ENCODE data around the gene NKX2-2. TPM values are rescaled to one million over a fixed set of nuclear protein-coding genes. Genes with fewer than 3 reads are reported as not detected.
A peak's percentile ranks its signal among the peaks of the same experiment; 100 is the strongest.

NKX2-2 gene
- polyA plus RNA-seq, 1 donor from 2014 or later: not detected

DNA sequence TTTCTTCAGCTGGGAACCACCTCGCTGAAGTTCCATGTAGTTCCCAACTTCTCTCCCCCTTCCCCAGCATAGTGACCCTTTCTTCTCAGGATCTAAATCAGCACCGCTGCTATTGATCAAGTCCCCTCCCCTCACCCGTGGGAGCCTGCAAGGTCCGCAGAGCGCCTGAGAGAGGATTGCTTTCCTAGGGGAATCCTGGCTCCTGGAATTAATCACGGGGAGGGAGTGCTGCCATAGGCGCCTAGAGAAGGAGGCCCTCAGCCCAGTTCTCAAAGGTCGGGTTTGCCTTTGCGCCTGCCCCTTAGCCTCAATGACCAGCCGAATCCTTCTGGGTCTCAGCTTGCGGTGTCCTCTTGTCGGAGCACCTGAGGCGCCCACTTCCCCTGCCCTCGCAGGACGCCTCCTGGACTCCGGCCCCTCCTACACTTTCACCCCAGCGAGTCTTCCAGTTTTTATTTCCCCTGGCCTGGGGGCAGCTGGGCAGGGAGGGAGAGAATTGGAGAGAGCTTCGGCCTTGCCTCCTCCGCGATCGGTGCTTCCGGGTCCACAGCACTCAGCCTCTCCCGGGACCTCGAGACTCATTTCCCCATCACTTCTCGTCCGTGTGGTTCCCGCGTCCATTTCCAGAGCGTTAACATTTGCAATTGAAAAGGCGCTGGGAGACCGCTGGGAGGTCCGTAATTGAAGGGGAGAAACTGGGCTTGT, 3.1 kb upstream of the NKX2-2 start:
- Mint-ChIP-seq H3K4me1 (peaks cover 0 to 5% (median 2%) of the 10 kb centered on the region in 3 donors), H3K36me3 (no peaks in the 10 kb centered on the region), H3K27ac (peak overlapping the region in 2 of 3 donors; percentile 31 to 32), H3K27me3 (peaks cover 69% of the 10 kb centered on the region), H3K9me3 (no peaks in the 10 kb centered on the region), H3K4me3 (no peak overlapping the region)

GRCh38 chr20:21516180-21516567, 2.3 kb upstream of the NKX2-2 start:
- H3K27me3 Mint-ChIP-seq: peaks cover 72% of the 10 kb centered on the region
- no peaks in the 10 kb centered on the region for H3K9me3 Mint-ChIP-seq
- no peak overlapping the region for H3K4me3 Mint-ChIP-seq
- peaks cover 4 to 7% (median 6%) of the 10 kb centered on the region in 3 donors for H3K4me1 Mint-ChIP-seq
- no peaks in the 10 kb centered on the region for H3K36me3 Mint-ChIP-seq
- H3K27ac Mint-ChIP-seq: peak overlapping the region in 2 of 3 donors; percentile 16 to 64

DNA sequence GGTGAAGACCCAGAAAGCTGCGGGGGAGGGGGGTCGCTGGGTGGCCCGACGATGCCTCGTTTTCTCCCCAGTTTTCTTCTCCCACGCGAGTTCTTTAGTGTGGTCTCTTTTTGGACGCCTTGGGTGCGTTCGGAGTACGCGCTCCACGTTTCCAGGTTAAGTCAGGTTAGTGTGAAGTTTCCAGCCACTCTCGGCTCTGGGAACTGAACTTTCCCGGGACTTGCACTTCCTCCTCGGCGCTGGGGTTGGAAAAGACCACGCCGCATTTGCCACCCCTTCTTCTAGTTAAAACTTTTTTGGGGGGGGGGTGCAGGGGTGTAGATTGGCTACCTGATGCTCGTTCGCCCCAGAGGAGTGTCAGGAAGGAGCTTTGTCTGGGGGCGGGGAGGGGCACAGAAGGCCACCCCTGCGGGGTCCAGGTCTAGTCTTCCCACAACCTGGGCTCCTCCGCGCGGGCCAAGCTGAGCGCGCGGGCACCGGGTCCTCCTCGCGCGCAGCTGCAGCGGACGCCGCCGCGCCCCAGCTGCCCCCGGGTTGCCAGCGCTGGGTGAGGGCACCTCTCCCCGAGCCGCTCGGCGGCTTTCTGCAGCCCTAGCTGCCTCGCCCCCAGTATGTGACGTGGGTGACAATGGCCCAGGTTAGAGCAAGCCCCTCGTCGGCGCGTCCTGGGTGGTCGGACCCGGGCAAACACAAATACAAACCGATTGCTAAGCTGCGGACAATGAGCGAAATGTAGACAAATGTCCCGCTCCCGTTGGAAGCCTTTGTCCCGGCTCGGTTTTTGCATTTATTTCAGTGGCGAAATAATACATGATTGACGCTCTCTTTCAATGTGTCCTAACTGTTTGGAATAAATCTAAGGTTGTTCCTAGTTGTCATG, 1.7 kb upstream of the NKX2-2 start:
- peaks cover 68% of the 10 kb centered on the region for H3K27me3 Mint-ChIP-seq
- peaks cover 5 to 9% (median 7%) of the 10 kb centered on the region in 3 donors for H3K4me1 Mint-ChIP-seq
- H3K4me3 Mint-ChIP-seq: no peak overlapping the region
- peak overlapping the region in 2 of 3 donors; percentile 16 to 64 for H3K27ac Mint-ChIP-seq
- no peaks in the 10 kb centered on the region for H3K9me3 Mint-ChIP-seq
- no peaks in the 10 kb centered on the region for H3K36me3 Mint-ChIP-seq

DNA sequence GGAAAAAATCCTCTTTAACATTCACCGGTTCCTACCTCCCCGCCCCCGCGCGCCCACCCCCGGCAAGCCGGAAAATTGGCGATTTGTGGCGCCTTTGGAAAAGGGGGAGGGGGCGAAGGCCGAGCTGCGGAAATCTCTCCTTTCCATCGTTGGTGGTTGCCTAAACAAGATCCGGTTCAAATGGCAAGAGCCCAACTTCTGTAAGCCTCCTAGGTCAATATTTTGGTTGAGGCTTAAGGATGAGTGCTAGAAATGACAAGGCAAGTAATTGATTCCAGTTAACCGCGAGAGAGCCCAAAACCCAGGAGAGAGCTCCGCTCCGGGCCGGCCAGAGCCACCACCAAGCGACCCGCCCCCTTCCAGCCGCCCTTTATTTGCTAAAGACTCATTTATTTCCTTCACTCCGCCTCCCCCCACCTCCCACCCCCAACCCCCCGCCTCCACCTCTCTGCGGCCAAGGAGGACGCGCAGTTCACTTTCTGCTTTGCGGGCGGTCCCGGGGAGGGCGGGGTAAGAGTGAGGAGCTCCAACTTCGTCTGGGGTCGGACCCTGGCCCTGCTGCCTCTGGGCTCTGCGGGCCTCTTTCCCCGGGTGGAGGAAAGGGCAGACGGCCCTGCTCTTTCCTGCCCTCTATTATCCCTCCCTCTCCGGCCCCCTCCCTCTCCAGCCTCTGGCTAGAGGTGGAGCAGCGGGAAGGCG, 838 bp upstream of the NKX2-2 start:
- H3K27ac Mint-ChIP-seq: peak overlapping the region in 1 of 3 donors; percentile 28
- H3K4me1 Mint-ChIP-seq: peaks cover 5 to 13% (median 8%) of the 10 kb centered on the region in 3 donors
- no peaks in the 10 kb centered on the region for H3K9me3 Mint-ChIP-seq
- H3K27me3 Mint-ChIP-seq: peaks cover 64% of the 10 kb centered on the region
- no peaks in the 10 kb centered on the region for H3K36me3 Mint-ChIP-seq
- H3K4me3 Mint-ChIP-seq: no peak overlapping the region

DNA sequence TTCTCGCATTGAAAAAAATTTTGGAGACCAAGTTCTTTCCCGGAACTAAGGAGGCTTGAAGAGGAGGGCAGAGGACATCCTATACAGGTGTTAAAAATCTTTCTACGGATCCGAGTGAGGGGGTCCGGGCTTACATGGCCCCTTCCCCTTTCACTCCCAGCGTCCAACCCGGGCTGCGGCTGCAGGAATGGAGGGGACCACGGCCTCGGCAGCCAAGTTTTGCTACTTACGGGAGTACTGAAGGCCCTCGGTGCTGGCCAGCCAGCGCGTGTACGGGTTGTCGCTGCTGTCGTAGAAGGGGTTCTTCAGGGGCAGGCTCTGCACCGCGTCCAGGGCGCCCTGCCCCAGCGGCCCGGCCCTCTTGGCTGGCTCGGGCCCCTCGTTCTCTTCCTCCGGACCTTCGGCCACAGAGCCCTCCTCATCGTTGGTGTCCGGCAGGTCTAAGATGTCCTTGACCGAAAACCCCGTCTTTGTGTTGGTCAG, 642 bp downstream of the NKX2-2 start:
- no peaks in the 10 kb centered on the region for H3K36me3 Mint-ChIP-seq
- H3K27ac Mint-ChIP-seq: peak overlapping the region in 1 of 3 donors; percentile 53

GRCh38 chr20:21512634-21513180, 1.2 kb downstream of the NKX2-2 start:
- H3K4me3 Mint-ChIP-seq: peak overlapping the region in 2 of 4 donors; percentile 24 to 27
- H3K27me3 Mint-ChIP-seq: peaks cover 61% of the 10 kb centered on the region
- H3K4me1 Mint-ChIP-seq: peaks cover 8 to 20% (median 9%) of the 10 kb centered on the region in 3 donors

More for the DNA sequence above, 642 bp downstream of the NKX2-2 start:
- Mint-ChIP-seq H3K9me3 (no peaks in the 10 kb centered on the region), H3K4me1 (peaks cover 9 to 20% (median 11%) of the 10 kb centered on the region in 3 donors), H3K27me3 (peaks cover 61% of the 10 kb centered on the region), H3K4me3 (peak overlapping the region; percentile 24 to 68 (median 50))

GRCh38 chr20:21511850-21512633, 1.8 kb downstream of the NKX2-2 start:
- peaks cover 60% of the 10 kb centered on the region for H3K27me3 Mint-ChIP-seq
- peak overlapping the region in 1 of 3 donors; percentile 60 for H3K27ac Mint-ChIP-seq
- H3K36me3 Mint-ChIP-seq: no peaks in the 10 kb centered on the region
- H3K4me3 Mint-ChIP-seq: peak overlapping the region in 2 of 4 donors; percentile 27 to 67
- H3K9me3 Mint-ChIP-seq: no peaks in the 10 kb centered on the region
- H3K4me1 Mint-ChIP-seq: peaks cover 8 to 20% (median 14%) of the 10 kb centered on the region in 3 donors

More at GRCh38 chr20:21512634-21513180, 1.2 kb downstream of the NKX2-2 start:
- H3K36me3 Mint-ChIP-seq: no peaks in the 10 kb centered on the region
- H3K9me3 Mint-ChIP-seq: no peaks in the 10 kb centered on the region
- H3K27ac Mint-ChIP-seq: peak overlapping the region in 1 of 3 donors; percentile 53

- H3K36me3 Mint-ChIP-seq: no peaks in the 10 kb centered on the region
- H3K4me3 Mint-ChIP-seq: peak overlapping the region in 3 of 4 donors; percentile 51 to 77 (median 63)
- no peaks in the 10 kb centered on the region for H3K9me3 Mint-ChIP-seq
- peak overlapping the region in 2 of 3 donors; percentile 60 to 80 for H3K27ac Mint-ChIP-seq
- peaks cover 8 to 20% (median 20%) of the 10 kb centered on the region in 3 donors for H3K4me1 Mint-ChIP-seq
- H3K27me3 Mint-ChIP-seq: peaks cover 61% of the 10 kb centered on the region
Observed at GRCh38 chr20:21511485-21511849, 2.4 kb downstream of the NKX2-2 start.

- H3K9me3 Mint-ChIP-seq: no peaks in the 10 kb centered on the region
- peak overlapping the region; percentile 73 to 91 (median 78) for H3K4me3 Mint-ChIP-seq
- H3K4me1 Mint-ChIP-seq: peaks cover 8 to 20% (median 20%) of the 10 kb centered on the region in 3 donors
- no peaks in the 10 kb centered on the region for H3K36me3 Mint-ChIP-seq
- H3K27ac Mint-ChIP-seq: peak overlapping the region in 1 of 3 donors; percentile 87
- peaks cover 54% of the 10 kb centered on the region for H3K27me3 Mint-ChIP-seq
Observed at GRCh38 chr20:21510414-21511384, 3.2 kb downstream of the NKX2-2 start.

DNA sequence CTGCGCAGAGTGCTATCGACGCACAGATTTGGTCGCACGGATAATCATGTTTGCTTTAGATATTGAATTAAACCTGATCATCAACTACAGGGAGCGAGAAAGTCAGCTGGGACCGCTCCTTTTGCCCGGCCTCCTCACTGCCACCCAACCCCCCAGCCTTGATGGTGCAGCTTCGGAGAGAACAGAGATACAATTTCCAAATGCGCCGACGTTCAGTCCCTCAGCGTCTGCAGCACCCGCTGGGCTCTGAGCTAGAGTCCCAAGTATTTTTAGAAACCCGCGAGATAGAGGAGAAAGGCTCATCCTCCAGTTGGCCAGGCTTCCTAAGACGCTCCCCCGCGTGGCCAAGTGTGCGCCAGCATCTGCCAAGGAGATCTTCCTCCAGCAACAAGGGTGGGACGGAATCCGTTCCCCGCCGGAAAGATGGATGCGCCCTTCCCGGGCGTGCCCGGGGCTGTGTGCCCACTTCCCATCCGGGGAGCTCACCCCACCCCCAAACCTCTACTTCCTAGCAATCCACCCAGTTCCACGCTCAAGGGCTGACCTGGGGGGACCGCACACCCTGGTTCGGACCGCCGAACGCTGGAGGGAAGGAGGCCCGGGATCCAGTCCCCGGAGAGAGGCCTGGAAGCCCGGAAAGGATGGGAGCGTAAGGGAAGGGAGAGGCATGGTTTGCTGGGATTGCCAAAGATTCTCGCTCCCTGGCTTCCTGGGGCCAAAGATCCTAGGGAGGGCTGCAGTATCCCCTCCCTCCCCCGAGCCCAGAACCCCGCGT, 4.1 kb downstream of the NKX2-2 start:
- Mint-ChIP-seq H3K27me3 (peaks cover 60% of the 10 kb centered on the region), H3K9me3 (no peaks in the 10 kb centered on the region), H3K27ac (peak overlapping the region; percentile 10 to 87 (median 87)), H3K36me3 (no peaks in the 10 kb centered on the region), H3K4me1 (peaks cover 8 to 25% (median 23%) of the 10 kb centered on the region in 3 donors), H3K4me3 (peak overlapping the region; percentile 67 to 91 (median 76))

DNA sequence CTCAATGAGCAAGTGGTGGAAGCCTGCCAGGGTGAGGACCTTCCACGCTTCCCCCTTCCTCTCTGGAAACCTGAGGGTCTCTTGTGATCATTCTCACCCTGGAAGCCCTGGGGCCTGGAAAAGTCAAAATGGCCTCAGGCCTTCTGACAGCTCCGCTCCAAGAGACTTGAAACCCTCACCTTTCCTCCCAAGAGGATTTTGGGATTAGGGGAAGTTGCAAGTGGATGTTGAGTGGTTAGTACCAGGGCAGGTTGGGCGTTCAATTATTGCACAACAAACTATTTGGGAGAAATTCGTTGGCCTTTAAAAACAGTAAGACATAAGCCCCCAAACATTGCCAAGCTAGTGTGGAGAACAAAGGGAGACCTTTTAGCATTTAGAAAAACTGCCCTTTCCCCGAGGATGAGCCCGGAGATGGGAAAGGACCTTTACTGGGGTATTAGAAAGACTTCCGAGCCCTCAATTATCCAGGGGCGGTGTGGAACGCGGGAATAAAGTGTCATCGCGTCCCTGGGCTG, 4.7 kb downstream of the NKX2-2 start:
- H3K27me3 Mint-ChIP-seq: peaks cover 59% of the 10 kb centered on the region
- peak overlapping the region in 2 of 3 donors; percentile 60 to 87 for H3K27ac Mint-ChIP-seq

More for the DNA sequence above, 4.7 kb downstream of the NKX2-2 start:
- Mint-ChIP-seq H3K4me3 (peak overlapping the region in 2 of 4 donors; percentile 14 to 67), H3K4me1 (peaks cover 8 to 25% (median 21%) of the 10 kb centered on the region in 3 donors), H3K36me3 (no peaks in the 10 kb centered on the region), H3K9me3 (no peaks in the 10 kb centered on the region)

Measured in IgD-negative memory B cell (primary cell).